DMS53 treated with DMSO at 0.1 percent for 48 hours (cell line): ENCODE measurements around the gene CCDC187.

Experiments
- DNase-seq: peaks from one replicate; lab custom pipeline; 2025; ENCODE audit not compliant: unreplicated experiment; lab: John Stamatoyannopoulos, UW

The CCDC187 gene

GRCh38 chr9:136211006-136211405, 92.9 kb downstream of the CCDC187 start:
- no peak for DNase-seq

GRCh38 chr9:136210276-136210675, 93.6 kb downstream of the CCDC187 start:
- no peak for DNase-seq

- no peak for DNase-seq
Measured at GRCh38 chr9:136209786-136210185, 94.1 kb downstream of the CCDC187 start.

GRCh38 chr9:136209232-136209631, 94.7 kb downstream of the CCDC187 start:
- DNase-seq: no peak

GRCh38 chr9:136208675-136209074, 95.2 kb downstream of the CCDC187 start:
- no peak for DNase-seq

GRCh38 chr9:136207616-136208015, 96.3 kb downstream of the CCDC187 start:
- no peak for DNase-seq

- DNase-seq: no peak
Measured at GRCh38 chr9:136206602-136207275, 97.2 kb downstream of the CCDC187 start.

GRCh38 chr9:136205707-136205992, 98.2 kb downstream of the CCDC187 start:
- DNase-seq: no peak

GRCh38 chr9:136204838-136205706, 98.8 kb downstream of the CCDC187 start, which contains the start of gene LHX3:
LHX3 (minus strand) TSS chr9:136205128; CDS start chr9:136205012, 116 bp downstream.
- no peak for DNase-seq

GRCh38 chr9:136204145-136204805, 99.6 kb downstream of the CCDC187 start:
- DNase-seq: no peak

GRCh38 chr9:136203408-136204144, 100.3 kb downstream of the CCDC187 start:
- DNase-seq: no peak

- DNase-seq: no peak
Measured at GRCh38 chr9:136202454-136203407, 101.2 kb downstream of the CCDC187 start.

GRCh38 chr9:136201609-136202453, 102.1 kb downstream of the CCDC187 start:
- no peak for DNase-seq

GRCh38 chr9:136201174-136201573, 102.7 kb downstream of the CCDC187 start:
- no peak for DNase-seq

GRCh38 chr9:136200424-136200823, 103.5 kb downstream of the CCDC187 start:
- DNase-seq: no peak
